ENCODE data around the gene RAC2.

The RAC2 gene

DNA sequence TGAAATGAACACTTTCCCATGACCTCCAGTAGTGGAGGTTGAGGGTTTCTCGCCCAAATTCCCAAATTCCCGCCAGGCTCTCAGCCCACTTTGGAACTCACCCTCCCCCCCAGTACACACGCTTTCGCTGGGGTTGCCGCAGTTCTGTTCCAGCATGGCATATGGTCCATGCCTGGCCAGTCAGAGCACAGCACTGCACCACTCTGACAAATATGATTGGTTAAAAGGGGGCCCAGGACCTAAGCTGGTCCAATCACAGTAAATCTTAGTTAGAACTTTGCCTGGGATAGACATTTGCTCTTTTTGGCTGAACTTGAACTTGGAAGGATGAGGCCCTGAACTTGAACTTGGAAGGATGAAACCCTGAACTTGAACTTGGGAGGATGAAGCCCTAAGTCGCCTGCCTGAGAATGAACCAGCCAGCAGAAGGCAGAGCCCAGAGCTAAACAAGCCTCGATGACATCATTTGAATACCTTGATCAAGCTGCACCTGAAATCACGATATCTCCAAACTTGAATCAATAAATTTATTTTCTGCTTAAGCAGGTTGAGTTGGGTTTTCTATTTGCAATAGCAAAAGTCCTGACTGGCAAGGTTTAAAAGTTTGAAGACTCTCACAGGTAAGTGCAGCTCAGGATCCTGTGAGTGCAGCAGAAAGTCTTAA lies 19.2 kb downstream of the RAC2 start:
- H3K27ac ChIP-seq = no peak overlapping the region
- TF ChIP-seq, protein P1, sequence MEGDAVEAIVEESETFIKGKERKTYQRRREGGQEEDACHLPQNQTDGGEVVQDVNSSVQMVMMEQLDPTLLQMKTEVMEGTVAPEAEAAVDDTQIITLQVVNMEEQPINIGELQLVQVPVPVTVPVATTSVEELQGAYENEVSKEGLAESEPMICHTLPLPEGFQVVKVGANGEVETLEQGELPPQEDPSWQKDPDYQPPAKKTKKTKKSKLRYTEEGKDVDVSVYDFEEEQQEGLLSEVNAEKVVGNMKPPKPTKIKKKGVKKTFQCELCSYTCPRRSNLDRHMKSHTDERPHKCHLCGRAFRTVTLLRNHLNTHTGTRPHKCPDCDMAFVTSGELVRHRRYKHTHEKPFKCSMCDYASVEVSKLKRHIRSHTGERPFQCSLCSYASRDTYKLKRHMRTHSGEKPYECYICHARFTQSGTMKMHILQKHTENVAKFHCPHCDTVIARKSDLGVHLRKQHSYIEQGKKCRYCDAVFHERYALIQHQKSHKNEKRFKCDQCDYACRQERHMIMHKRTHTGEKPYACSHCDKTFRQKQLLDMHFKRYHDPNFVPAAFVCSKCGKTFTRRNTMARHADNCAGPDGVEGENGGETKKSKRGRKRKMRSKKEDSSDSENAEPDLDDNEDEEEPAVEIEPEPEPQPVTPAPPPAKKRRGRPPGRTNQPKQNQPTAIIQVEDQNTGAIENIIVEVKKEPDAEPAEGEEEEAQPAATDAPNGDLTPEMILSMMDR (IDR thresholded peaks at IDR 0.05) = no peak

DNA sequence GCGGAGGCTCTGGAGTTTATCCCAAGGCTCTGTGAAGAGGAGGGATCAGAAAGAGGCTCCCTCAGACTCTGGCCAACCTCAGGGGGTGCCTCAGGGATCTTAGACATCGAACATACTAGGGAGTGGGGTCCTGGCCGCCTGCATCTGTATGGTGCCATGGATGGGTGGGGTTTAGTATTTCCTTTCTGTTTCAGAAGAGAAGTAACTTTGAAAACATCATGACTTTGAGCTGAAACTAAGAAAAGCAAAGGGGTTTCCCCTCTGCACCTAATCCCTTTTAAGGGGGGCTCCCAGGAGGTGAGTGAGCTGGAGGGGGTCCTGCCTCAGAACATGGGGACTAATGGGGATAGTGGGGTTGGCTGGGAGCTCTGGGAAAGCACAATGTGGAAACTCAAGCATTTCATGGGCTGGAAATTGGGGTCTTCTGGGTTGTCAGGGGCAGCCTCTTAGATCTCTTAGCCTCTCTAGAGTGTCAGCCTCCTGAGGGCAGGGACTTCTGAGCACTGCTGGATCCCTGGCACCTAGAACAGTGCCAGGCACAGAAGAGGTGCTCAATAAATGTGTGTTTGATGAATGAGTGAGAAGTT lies 20.0 kb downstream of the RAC2 start:
- H3K36me3 ChIP-seq (ENCODE audit: control insufficient read depth, insufficient read depth, low read length) = no peaks in the 10 kb centered on the region
- no peak overlapping the region for H3K9ac ChIP-seq
- H2AFZ ChIP-seq = no peak overlapping the region
- TF ChIP-seq, protein P1 (IDR thresholded peaks at IDR 0.05) = no peak
- H3K27ac ChIP-seq = no peak overlapping the region
- H3K4me2 ChIP-seq (ENCODE audit: low read length) = no peak overlapping the region
- no peaks in the 10 kb centered on the region for H3K4me1 ChIP-seq
- no peaks in the 10 kb centered on the region for H3K79me2 ChIP-seq
- no peaks in the 10 kb centered on the region for H3K27me3 ChIP-seq (ENCODE audit: control insufficient read depth, insufficient read depth, low read length)
- no peak overlapping the region for H3K4me3 ChIP-seq (ENCODE audit: low read depth, low read length)
- no peaks in the 10 kb centered on the region for H3K9me3 ChIP-seq (ENCODE audit: control insufficient read depth, low read length)

More for the DNA sequence above, 19.2 kb downstream of the RAC2 start:
- no peaks in the 10 kb centered on the region for H3K36me3 ChIP-seq (ENCODE audit: control insufficient read depth, insufficient read depth, low read length)
- no peaks in the 10 kb centered on the region for H3K4me1 ChIP-seq
- H3K4me3 ChIP-seq (ENCODE audit: low read depth, low read length) = no peak overlapping the region
- no peak overlapping the region for H3K9ac ChIP-seq
- H3K79me2 ChIP-seq = no peaks in the 10 kb centered on the region
- no peaks in the 10 kb centered on the region for H3K27me3 ChIP-seq (ENCODE audit: control insufficient read depth, insufficient read depth, low read length)
- H3K4me2 ChIP-seq (ENCODE audit: low read length) = no peak overlapping the region
- no peaks in the 10 kb centered on the region for H3K9me3 ChIP-seq (ENCODE audit: control insufficient read depth, low read length)
- no peak overlapping the region for H2AFZ ChIP-seq

DNA sequence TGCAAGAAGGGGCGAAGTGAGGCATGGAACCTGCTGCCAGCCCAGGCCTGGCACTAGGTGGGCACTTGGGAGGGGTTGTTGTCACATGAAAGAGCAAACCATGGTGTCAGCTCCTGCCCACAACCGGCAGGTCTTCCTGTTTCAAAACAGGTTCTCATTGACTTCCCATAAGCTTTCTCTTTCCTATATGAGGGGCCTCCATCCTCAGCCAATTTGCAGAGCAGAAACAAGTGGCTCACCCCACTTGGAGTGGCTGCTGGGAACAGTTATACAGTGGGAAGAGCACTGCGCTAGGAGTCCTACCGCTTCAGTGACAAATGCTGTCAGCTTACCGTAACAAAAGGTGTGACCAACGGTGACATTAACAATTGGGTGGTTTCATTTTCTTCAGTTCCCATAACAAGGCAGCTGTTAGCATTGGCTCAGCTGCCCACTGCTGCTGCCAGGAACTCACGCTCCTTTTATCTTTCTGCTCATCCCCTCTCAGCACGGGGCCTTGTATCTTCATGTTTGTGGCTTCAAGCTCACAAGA lies 21.6 kb downstream of the RAC2 start:
- H3K4me3 ChIP-seq (ENCODE audit: low read depth, low read length) = no peak overlapping the region
- no peak overlapping the region for H3K9ac ChIP-seq
- H3K79me2 ChIP-seq = no peaks in the 10 kb centered on the region
- no peaks in the 10 kb centered on the region for H3K27me3 ChIP-seq (ENCODE audit: control insufficient read depth, insufficient read depth, low read length)
- H3K27ac ChIP-seq = no peak overlapping the region
- no peaks in the 10 kb centered on the region for H3K36me3 ChIP-seq (ENCODE audit: control insufficient read depth, insufficient read depth, low read length)
- TF ChIP-seq, protein P1 (IDR thresholded peaks at IDR 0.05) = no peak
- no peaks in the 10 kb centered on the region for H3K4me1 ChIP-seq
- no peak overlapping the region for H2AFZ ChIP-seq
- H3K4me2 ChIP-seq (ENCODE audit: low read length) = no peak overlapping the region
- H3K9me3 ChIP-seq (ENCODE audit: control insufficient read depth, low read length) = no peaks in the 10 kb centered on the region

DNA sequence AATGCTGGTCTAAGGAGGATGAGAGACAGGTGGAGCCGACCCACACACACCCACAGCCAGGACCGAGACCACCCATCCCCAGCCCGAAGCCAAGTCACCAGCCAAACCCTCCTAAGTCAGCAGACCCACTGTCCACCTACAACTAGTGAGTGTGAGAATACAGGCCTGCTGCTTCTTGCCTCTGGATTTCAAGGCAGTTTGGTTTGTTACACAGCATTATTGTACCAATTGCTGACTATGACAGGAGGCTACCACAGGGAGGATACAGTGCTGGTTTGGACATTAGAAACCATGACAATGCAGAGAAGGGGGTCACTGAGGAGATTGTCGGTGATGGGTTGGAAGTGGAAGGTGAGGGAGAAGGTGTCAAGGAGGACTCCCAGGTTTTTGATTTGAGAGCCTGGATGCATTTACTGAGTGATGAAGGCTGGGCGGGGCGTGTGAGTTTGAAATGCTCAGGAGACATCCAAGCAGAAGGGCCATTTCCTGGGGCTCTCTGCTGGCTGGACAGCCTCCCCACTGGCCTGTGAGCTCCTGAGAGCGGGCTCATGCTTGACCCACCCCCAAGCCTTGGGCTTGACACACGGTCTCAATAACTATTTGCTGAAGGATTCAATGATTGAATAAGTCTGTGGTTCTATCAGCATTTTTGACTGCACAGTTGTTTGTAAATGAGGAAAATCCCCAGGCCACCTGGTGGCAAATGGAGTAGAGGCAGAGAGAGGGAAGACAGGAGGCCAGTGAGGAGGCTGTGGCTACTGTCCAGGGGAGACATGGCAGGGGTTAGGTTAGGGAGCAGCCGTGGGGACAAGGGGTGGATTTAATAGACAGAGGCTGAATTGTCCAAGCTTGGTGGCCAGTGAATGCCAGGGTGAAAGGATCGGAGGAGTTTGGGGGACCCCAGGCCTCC lies 22.4 kb downstream of the RAC2 start:
- Histone ChIP-seq H3K36me3 (ENCODE audit: control insufficient read depth, insufficient read depth, low read length) (no peaks in the 10 kb centered on the region), H3K4me2 (ENCODE audit: low read length) (no peak overlapping the region), H2AFZ (no peak overlapping the region), H3K4me1 (no peaks in the 10 kb centered on the region), H3K9me3 (ENCODE audit: control insufficient read depth, low read length) (no peaks in the 10 kb centered on the region), H3K4me3 (ENCODE audit: low read depth, low read length) (no peak overlapping the region), H3K79me2 (no peaks in the 10 kb centered on the region), H3K27ac (no peak overlapping the region), H3K27me3 (ENCODE audit: control insufficient read depth, insufficient read depth, low read length) (no peaks in the 10 kb centered on the region), H3K9ac (no peak overlapping the region)
- TF ChIP-seq, protein P1 (IDR thresholded peaks at IDR 0.05) = no peak
